Neuronal stem cell (in vitro differentiated cells): ENCODE data around the gene OR8D1.

Source experiments
- DNase-seq: peaks from one replicate; pipeline ENCODE4 v3.0.0-alpha.2; 2013; ENCODE audit warnings: low spot score
- H2AFZ ChIP-seq: one replicate; pipeline ENCODE4 v1.6.1; 2013; ENCODE audit warnings: mild to moderate bottlenecking, low read length, inconsistent platforms
- H2AK5ac ChIP-seq: 2 replicates; pipeline ENCODE4 v1.6.1; 2013; ENCODE audit warnings: low read depth, mild to moderate bottlenecking, inconsistent platforms, low read length, moderate library complexity, mixed read lengths
- H2BK120ac ChIP-seq: 2 replicates; pipeline ENCODE4 v1.6.1; 2013; ENCODE audit warnings: low read depth, mild to moderate bottlenecking, inconsistent platforms, low read length, moderate library complexity, mixed read lengths
- H2BK12ac ChIP-seq: one replicate; pipeline ENCODE4 v1.6.1; 2013; ENCODE audit warnings: low read length, inconsistent platforms
- H2BK15ac ChIP-seq: 2 replicates; pipeline ENCODE4 v1.6.1; 2013; ENCODE audit warnings: mild to moderate bottlenecking, low read length, inconsistent platforms, mixed read lengths
- H2BK5ac ChIP-seq: one replicate; pipeline ENCODE4 v1.6.1; 2013; ENCODE audit warnings: inconsistent platforms, mild to moderate bottlenecking, low read length, moderate library complexity
- H3K14ac ChIP-seq: one replicate; pipeline ENCODE4 v1.6.1; 2013; ENCODE audit warnings: low read length, inconsistent platforms
- H3K18ac ChIP-seq: 2 replicates; pipeline ENCODE4 v1.6.1; 2013; ENCODE audit warnings: low read length, inconsistent platforms
- H3K23ac ChIP-seq: 2 replicates; pipeline ENCODE4 v1.6.1; 2013; ENCODE audit warnings: low read depth, mild to moderate bottlenecking, mixed read lengths, low read length, inconsistent platforms; ENCODE audit not compliant: poor library complexity
- H3K27ac ChIP-seq: replicated peaks from 3 replicates; pipeline ENCODE4 v1.5.1; 2013; ENCODE audit warnings: low read length, inconsistent platforms
- H3K27me3 ChIP-seq, 3 experiments: 2 replicates each; pipeline ENCODE4 v1.6.1; 2013; ENCODE audit warnings: low read length in 3 of 3, mild to moderate bottlenecking in 2 of 3, inconsistent platforms in 1 of 3, low read depth in 1 of 3, mixed read lengths in 1 of 3, moderate library complexity in 1 of 3; ENCODE audit not compliant: control insufficient read depth in 3 of 3, insufficient read depth in 3 of 3
- H3K36me3 ChIP-seq, 2 donors: replicated peaks in 1 of 2; 2 replicates each; pipeline ENCODE4 v1.6.1; 2013; ENCODE audit warnings: low read length in 2 of 2; ENCODE audit not compliant: control insufficient read depth in 2 of 2, insufficient read depth in 2 of 2
- H3K4ac ChIP-seq: 2 replicates; pipeline ENCODE4 v1.6.1; 2013; ENCODE audit warnings: inconsistent platforms, mild to moderate bottlenecking, low read length, moderate library complexity
- H3K4me1 ChIP-seq, 2 donors: 1 replicate in 1 of 2; 2 replicates in 1 of 2; pipeline ENCODE4 v1.6.1; 2013; ENCODE audit warnings: low read length in 2 of 2, low read depth in 1 of 2; ENCODE audit not compliant: control insufficient read depth in 2 of 2, insufficient read depth in 1 of 2
- H3K4me2 ChIP-seq: one replicate; pipeline ENCODE4 v1.6.1; 2013; ENCODE audit warnings: mild to moderate bottlenecking, low read length, inconsistent platforms; ENCODE audit not compliant: insufficient read depth, poor library complexity, severe bottlenecking
- H3K4me3 ChIP-seq, 2 donors: 2 replicates each; pipeline ENCODE4 v1.5.1; 2013; ENCODE audit warnings: low read length in 2 of 2, mild to moderate bottlenecking in 2 of 2, inconsistent platforms in 1 of 2, moderate library complexity in 1 of 2
- H3K79me1 ChIP-seq: one replicate; pipeline ENCODE4 v1.6.1; 2013; ENCODE audit warnings: low read depth, mild to moderate bottlenecking, inconsistent platforms, low read length, moderate library complexity
- H3K9ac ChIP-seq: one replicate; pipeline ENCODE4 v1.6.1; 2013; ENCODE audit warnings: mild to moderate bottlenecking, low read depth, low read length, inconsistent platforms; ENCODE audit not compliant: poor library complexity
- H3K9me3 ChIP-seq, 2 donors: replicated peaks in 1 of 2; 2 replicates each; pipeline versions ENCODE3 to v1.6.1; 2013; ENCODE audit warnings: low read length in 2 of 2, mild to moderate bottlenecking in 2 of 2, inconsistent platforms in 1 of 2, low read depth in 1 of 2, mixed read lengths in 1 of 2, moderate library complexity in 1 of 2; ENCODE audit not compliant: control insufficient read depth in 2 of 2, insufficient read depth in 1 of 2
- H4K8ac ChIP-seq: one replicate; pipeline ENCODE4 v1.6.1; 2013; ENCODE audit warnings: low read depth, mild to moderate bottlenecking, inconsistent platforms, low read length, moderate library complexity
- H4K91ac ChIP-seq: one replicate; pipeline ENCODE4 v1.6.1; 2013; ENCODE audit warnings: low read length, low read depth, mild to moderate bottlenecking, inconsistent platforms; ENCODE audit not compliant: poor library complexity
- WGBS, 2 donors: extraction: QIAGEN DNeasy Blood & Tissue Kit; methylation state at CpG; one replicate each; pipeline ENCODE4 v1.1.7; 2013; ENCODE audit warnings: missing lambda C conversion rate in 2 of 2, mixed read lengths in 1 of 2; ENCODE audit not compliant: insufficient read length in 2 of 2, insufficient replicate concordance in 1 of 2; ENCODE audit errors: extremely low coverage in 2 of 2; 5-methylcytosine and 5-hydroxymethylcytosine counted together

Gene OR8D1

GRCh38 chr11:124340142-124340447 lies 26.3 kb upstream of the OR8D1 start:
- Histone ChIP-seq H2AK5ac (no peak overlapping the region), H2BK120ac (no peak overlapping the region), H3K9me3 (no peaks in the 10 kb centered on the region), H3K23ac (no peak overlapping the region), H2BK12ac (no peak overlapping the region), H3K18ac (no peak overlapping the region), H2AFZ (no peak overlapping the region), H4K8ac (no peak overlapping the region), H3K4me2 (no peak overlapping the region), H3K79me1 (no peaks in the 10 kb centered on the region), H4K91ac (no peak overlapping the region), H3K4ac (no peak overlapping the region), H3K27me3 (no peaks in the 10 kb centered on the region), H2BK5ac (no peak overlapping the region), H3K9ac (no peak overlapping the region), H3K4me3 (no peak overlapping the region), H2BK15ac (no peak overlapping the region), H3K14ac (no peak overlapping the region), H3K36me3 (no peaks in the 10 kb centered on the region), H3K4me1 (no peaks in the 10 kb centered on the region), H3K27ac (no peak overlapping the region)
- WGBS, 2 donors: no CpG with 5 or more reads among the region's 2 CpGs
- DNase-seq: no peak

DNA sequence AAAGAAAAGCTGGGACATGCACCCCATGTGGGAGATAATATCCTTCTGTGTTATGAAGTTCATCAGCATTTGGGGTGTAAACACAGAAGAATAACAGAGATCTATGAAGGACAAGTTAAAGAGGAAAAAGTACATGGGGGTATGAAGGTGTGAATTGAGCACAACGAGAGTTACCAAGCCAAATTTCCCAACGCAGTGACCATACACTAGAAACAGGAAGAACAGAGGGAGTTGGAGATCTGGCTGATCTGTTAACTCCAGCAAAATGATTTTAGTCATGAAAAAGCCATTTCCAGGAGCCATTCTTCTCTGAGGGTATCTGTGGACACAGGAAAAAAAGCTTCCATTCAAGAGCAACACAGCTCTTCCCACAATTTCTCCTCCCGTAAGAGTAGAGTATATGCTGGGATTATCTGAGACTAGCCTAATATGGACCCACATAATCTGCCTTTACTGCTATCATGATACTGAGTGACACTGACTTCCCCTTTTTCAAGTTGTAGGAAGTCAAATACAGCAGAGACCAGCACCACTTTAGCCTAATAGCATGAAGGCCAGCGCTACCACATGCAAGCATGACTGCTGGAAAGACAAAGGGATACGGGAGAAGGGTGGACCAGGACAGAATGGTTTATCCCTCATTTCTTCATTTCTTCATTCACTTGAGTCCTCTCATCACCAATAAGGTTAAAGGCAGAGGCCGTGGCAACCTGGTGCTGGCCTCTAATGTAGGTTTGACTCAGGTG lies 25.8 kb upstream of the OR8D1 start:
- no peak for DNase-seq
- no peak overlapping the region for H2BK12ac ChIP-seq

GRCh38 chr11:124331873-124332272 lies 18.1 kb upstream of the OR8D1 start:
- no peak overlapping the region for H2AK5ac ChIP-seq
- H3K23ac ChIP-seq: no peak overlapping the region

More for the DNA sequence above, 25.8 kb upstream of the OR8D1 start:
- Histone ChIP-seq H2AK5ac (no peak overlapping the region), H3K27me3 (no peaks in the 10 kb centered on the region), H4K8ac (no peak overlapping the region), H3K79me1 (no peaks in the 10 kb centered on the region), H3K4ac (no peak overlapping the region), H2BK15ac (no peak overlapping the region), H3K36me3 (no peaks in the 10 kb centered on the region), H2AFZ (no peak overlapping the region), H2BK120ac (no peak overlapping the region), H3K9me3 (no peaks in the 10 kb centered on the region), H3K27ac (no peak overlapping the region), H3K14ac (no peak overlapping the region), H2BK5ac (no peak overlapping the region), H3K9ac (no peak overlapping the region), H3K4me2 (no peak overlapping the region), H3K4me1 (no peaks in the 10 kb centered on the region), H3K4me3 (no peak overlapping the region), H3K18ac (no peak overlapping the region), H4K91ac (no peak overlapping the region), H3K23ac (no peak overlapping the region)
- no CpG with 5 or more reads among the region's 6 CpGs for WGBS, 2 donors

DNA sequence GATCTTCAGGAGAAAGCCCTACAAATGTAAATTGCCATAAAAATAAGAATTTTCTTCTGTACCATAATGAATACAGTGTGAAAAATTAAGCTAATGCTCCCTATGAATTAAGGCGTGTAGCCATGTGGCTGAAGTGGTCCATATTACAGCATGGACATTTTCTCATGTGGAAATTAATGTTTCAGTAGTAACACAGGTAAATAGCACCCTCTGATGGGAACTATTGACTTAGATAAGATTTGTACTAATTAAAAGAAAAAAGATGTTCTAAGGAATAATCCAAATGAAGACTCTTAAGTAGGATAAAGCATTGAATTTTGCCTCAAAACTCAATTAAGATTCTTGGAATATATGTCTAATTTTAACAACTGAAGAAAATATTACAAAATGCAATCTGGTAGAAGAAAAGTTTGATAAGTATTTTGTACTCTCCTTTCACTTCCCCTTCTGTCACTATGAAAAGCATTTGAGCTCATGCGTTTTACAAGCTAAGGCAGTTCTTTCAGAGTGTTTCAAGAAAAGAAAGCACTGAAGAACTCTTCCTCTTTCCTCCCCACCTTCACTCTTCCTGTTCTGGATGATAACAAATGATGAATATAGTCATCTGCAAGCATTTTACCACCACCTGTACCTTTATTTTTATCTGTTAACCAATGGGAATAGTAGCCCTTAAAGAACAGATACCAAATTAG lies 16.2 kb upstream of the OR8D1 start:
- H3K4me1 ChIP-seq: no peaks in the 10 kb centered on the region
- H2AK5ac ChIP-seq: no peak overlapping the region
- H3K27me3 ChIP-seq: no peaks in the 10 kb centered on the region
- no CpG with 5 or more reads among the region's 2 CpGs for WGBS, 2 donors
- H3K18ac ChIP-seq: no peak overlapping the region
- H3K23ac ChIP-seq: no peak overlapping the region
- no peaks in the 10 kb centered on the region for H3K9me3 ChIP-seq
- no peak overlapping the region for H3K9ac ChIP-seq
- H2BK5ac ChIP-seq: no peak overlapping the region
- H3K27ac ChIP-seq: no peak overlapping the region
- H3K4me3 ChIP-seq: no peak overlapping the region
- no peak overlapping the region for H3K4ac ChIP-seq
- H3K36me3 ChIP-seq: no peaks in the 10 kb centered on the region
- H3K4me2 ChIP-seq: no peak overlapping the region
- H4K8ac ChIP-seq: no peak overlapping the region
- no peak overlapping the region for H3K14ac ChIP-seq
- H2BK12ac ChIP-seq: no peak overlapping the region
- no peak overlapping the region for H2AFZ ChIP-seq
- H2BK120ac ChIP-seq: no peak overlapping the region
- DNase-seq: no peak
- H3K79me1 ChIP-seq: no peaks in the 10 kb centered on the region
- no peak overlapping the region for H2BK15ac ChIP-seq
- no peak overlapping the region for H4K91ac ChIP-seq

More at GRCh38 chr11:124331873-124332272, 18.1 kb upstream of the OR8D1 start:
- H2BK120ac ChIP-seq: no peak overlapping the region
- no peak overlapping the region for H2BK12ac ChIP-seq
- no peaks in the 10 kb centered on the region for H3K4me1 ChIP-seq
- WGBS, 2 donors: no CpG with 5 or more reads among the region's 3 CpGs
- no peaks in the 10 kb centered on the region for H3K9me3 ChIP-seq
- H3K27me3 ChIP-seq: no peaks in the 10 kb centered on the region
- no peak overlapping the region for H3K14ac ChIP-seq
- no peak overlapping the region for H3K4ac ChIP-seq
- no peak overlapping the region for H4K8ac ChIP-seq
- no peak overlapping the region for H3K18ac ChIP-seq
- H3K4me3 ChIP-seq: no peak overlapping the region
- H3K79me1 ChIP-seq: no peaks in the 10 kb centered on the region
- H2AFZ ChIP-seq: no peak overlapping the region
- no peaks in the 10 kb centered on the region for H3K36me3 ChIP-seq
- H4K91ac ChIP-seq: no peak overlapping the region
- no peak overlapping the region for H3K9ac ChIP-seq
- no peak overlapping the region for H3K4me2 ChIP-seq
- no peak overlapping the region for H2BK15ac ChIP-seq
- no peak for DNase-seq
- no peak overlapping the region for H3K27ac ChIP-seq
- H2BK5ac ChIP-seq: no peak overlapping the region
